ENCODE data around the gene RTP4.
A peak's percentile ranks its signal among the peaks of the same experiment; 100 is the strongest.

Gene RTP4

GRCh38 chr3:187352581-187353575 is 15.3 kb upstream of the RTP4 start:
- no peaks in the 10 kb centered on the region for H3K36me3 ChIP-seq (ENCODE audit: low read depth)
- no peaks in the 10 kb centered on the region for H3K9me3 ChIP-seq (ENCODE audit: severe bottlenecking)
- peak; percentile 19; the same call in 2 of the 3 replicates for ATAC-seq (ENCODE audit: low read depth)
- H3K4me3 ChIP-seq (ENCODE audit: severe bottlenecking), result no peak overlapping the region
- no peaks in the 10 kb centered on the region for H3K27me3 ChIP-seq (ENCODE audit: insufficient read depth, poor library complexity, severe bottlenecking)
- DNase-seq (ENCODE audit: low spot score), result no peak
- TF ChIP-seq, protein P1, sequence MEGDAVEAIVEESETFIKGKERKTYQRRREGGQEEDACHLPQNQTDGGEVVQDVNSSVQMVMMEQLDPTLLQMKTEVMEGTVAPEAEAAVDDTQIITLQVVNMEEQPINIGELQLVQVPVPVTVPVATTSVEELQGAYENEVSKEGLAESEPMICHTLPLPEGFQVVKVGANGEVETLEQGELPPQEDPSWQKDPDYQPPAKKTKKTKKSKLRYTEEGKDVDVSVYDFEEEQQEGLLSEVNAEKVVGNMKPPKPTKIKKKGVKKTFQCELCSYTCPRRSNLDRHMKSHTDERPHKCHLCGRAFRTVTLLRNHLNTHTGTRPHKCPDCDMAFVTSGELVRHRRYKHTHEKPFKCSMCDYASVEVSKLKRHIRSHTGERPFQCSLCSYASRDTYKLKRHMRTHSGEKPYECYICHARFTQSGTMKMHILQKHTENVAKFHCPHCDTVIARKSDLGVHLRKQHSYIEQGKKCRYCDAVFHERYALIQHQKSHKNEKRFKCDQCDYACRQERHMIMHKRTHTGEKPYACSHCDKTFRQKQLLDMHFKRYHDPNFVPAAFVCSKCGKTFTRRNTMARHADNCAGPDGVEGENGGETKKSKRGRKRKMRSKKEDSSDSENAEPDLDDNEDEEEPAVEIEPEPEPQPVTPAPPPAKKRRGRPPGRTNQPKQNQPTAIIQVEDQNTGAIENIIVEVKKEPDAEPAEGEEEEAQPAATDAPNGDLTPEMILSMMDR (IDR thresholded peaks at IDR 0.05; ENCODE audit: poor library complexity, severe bottlenecking), result no peak
- H3K27ac ChIP-seq (ENCODE audit: poor library complexity, severe bottlenecking), result no peak overlapping the region
- no peaks in the 10 kb centered on the region for H3K4me1 ChIP-seq (ENCODE audit: insufficient read depth, poor library complexity, severe bottlenecking)

DNA sequence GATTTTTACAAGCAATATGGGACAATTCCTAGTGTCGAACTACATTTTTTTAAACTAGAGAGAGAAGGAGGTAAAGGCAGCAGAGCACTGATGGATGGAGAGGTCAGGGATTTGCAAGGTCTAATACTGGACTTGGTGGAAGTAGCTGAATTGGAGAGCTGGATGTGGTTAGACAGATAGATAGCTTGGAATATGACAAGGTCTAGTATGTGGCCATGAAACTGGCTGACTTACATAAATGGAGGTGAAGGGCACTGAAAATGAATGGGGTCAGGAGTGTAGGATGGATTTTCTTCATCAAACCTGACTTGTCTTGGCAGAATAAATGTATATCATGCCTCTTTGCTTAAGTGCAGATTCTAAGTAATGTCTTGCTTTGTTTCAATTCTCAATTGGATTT is 10.1 kb upstream of the RTP4 start:
- Histone ChIP-seq H3K9me3 (ENCODE audit: severe bottlenecking) (no peaks in the 10 kb centered on the region), H3K27ac (ENCODE audit: poor library complexity, severe bottlenecking) (no peak overlapping the region), H3K4me3 (ENCODE audit: severe bottlenecking) (no peak overlapping the region), H3K36me3 (ENCODE audit: low read depth) (no peaks in the 10 kb centered on the region), H3K27me3 (ENCODE audit: insufficient read depth, poor library complexity, severe bottlenecking) (no peaks in the 10 kb centered on the region), H3K4me1 (ENCODE audit: insufficient read depth, poor library complexity, severe bottlenecking) (no peaks in the 10 kb centered on the region)
- TF ChIP-seq, protein P1 (IDR thresholded peaks at IDR 0.05; ENCODE audit: poor library complexity, severe bottlenecking), result no peak
- DNase-seq (ENCODE audit: low spot score), result no peak
- no peak for ATAC-seq (ENCODE audit: low read depth)

GRCh38 chr3:187359798-187360486 is 8.2 kb upstream of the RTP4 start:
- TF ChIP-seq, protein P1 (IDR thresholded peaks at IDR 0.05; ENCODE audit: poor library complexity, severe bottlenecking), result no peak
- ATAC-seq (ENCODE audit: low read depth) (no peak), DNase-seq (ENCODE audit: low spot score) (no peak)
- no peak overlapping the region for H3K27ac ChIP-seq (ENCODE audit: poor library complexity, severe bottlenecking)
- H3K36me3 ChIP-seq (ENCODE audit: low read depth), result no peaks in the 10 kb centered on the region
- no peaks in the 10 kb centered on the region for H3K27me3 ChIP-seq (ENCODE audit: insufficient read depth, poor library complexity, severe bottlenecking)
- H3K4me1 ChIP-seq (ENCODE audit: insufficient read depth, poor library complexity, severe bottlenecking), result no peaks in the 10 kb centered on the region
- H3K4me3 ChIP-seq (ENCODE audit: severe bottlenecking), result no peak overlapping the region
- H3K9me3 ChIP-seq (ENCODE audit: severe bottlenecking), result no peaks in the 10 kb centered on the region

GRCh38 chr3:187360596-187360995 is 7.6 kb upstream of the RTP4 start:
- Histone ChIP-seq H3K36me3 (ENCODE audit: low read depth) (no peaks in the 10 kb centered on the region), H3K9me3 (ENCODE audit: severe bottlenecking) (no peaks in the 10 kb centered on the region), H3K27ac (ENCODE audit: poor library complexity, severe bottlenecking) (no peak overlapping the region), H3K4me3 (ENCODE audit: severe bottlenecking) (no peak overlapping the region), H3K27me3 (ENCODE audit: insufficient read depth, poor library complexity, severe bottlenecking) (no peaks in the 10 kb centered on the region), H3K4me1 (ENCODE audit: insufficient read depth, poor library complexity, severe bottlenecking) (no peaks in the 10 kb centered on the region)
- DNase-seq (ENCODE audit: low spot score), result no peak
- TF ChIP-seq, protein P1 (IDR thresholded peaks at IDR 0.05; ENCODE audit: poor library complexity, severe bottlenecking), result no peak
- no peak for ATAC-seq (ENCODE audit: low read depth)
